GM18951 (cell line): ENCODE measurements around the gene ZNF608.

Experiments
- POLR2A ChIP-seq: IDR thresholded peaks from 4 replicates; pipeline ENCODE4 v1.6.1; 2011; ENCODE audit warnings: mild to moderate bottlenecking; ENCODE audit not compliant: insufficient read length, insufficient read depth; ENCODE audit errors: extremely low read depth
- in situ Hi-C: fragments of 300-500 bp; cut with MboI; formaldehyde crosslinking; loops from one replicate; pipeline ENCODE4 v1.12.0; 2022; ENCODE audit warnings: low sequenced_read_pairs, mixed read lengths, inconsistent platforms; ENCODE audit not compliant: unreplicated experiment

ZNF608 gene

DNA sequence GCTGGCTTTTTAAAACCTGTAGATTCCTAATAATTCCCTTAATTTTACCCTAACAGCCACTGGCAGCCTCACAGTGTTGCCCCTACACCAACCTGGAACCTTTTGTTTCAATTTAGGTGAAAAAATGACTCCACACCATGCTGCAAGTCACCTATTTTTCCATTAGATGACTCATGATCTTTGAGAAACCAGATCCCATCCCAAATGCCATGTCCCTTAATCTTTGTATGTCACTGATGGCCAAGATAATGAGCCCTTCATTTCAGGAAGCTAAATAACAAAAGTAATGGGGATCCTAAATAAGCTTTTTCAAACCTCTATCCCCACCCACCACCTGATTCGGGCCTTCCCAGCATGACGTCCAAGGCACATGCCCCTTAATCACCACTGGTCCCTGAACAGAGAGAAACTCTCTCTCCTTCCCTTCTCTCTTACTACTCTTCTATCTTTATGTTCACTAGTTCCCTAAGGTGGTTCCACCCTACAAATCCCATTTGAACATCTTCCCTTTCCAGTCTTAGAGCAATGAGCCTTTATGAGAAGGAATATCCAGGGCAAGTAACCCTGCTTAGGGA, 33.6 kb downstream of the ZNF608 start:
- no peak for TF ChIP-seq POLR2A
- in situ Hi-C loops: no loop called here

DNA sequence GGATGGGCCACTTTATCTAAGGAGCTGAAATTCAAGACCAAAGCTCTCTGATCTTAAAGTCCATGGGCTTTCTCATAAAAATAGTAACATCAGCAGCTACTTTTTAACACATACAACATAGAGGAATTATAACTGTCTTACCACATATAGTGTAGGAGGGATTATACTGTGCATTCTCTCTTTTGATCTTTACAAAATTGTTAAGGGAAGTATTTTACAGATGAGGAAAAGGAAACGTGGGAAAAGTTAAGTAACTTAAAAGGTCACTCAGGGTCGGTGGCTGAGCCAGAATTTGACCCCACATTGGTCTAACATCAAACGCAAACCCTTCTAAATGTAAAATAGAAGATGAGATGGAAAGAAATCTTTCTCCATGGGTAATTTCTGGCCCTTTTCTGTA, 38.4 kb downstream of the ZNF608 start:
- in situ Hi-C loops: no loop called here

GRCh38 chr5:124707520-124707919, 38.9 kb downstream of the ZNF608 start:
- in situ Hi-C loops: no loop called here
- TF ChIP-seq POLR2A: no peak

More for the DNA sequence above, 38.4 kb downstream of the ZNF608 start:
- no peak for TF ChIP-seq POLR2A

GRCh38 chr5:124706729-124707361, 39.6 kb downstream of the ZNF608 start:
- in situ Hi-C loops: no loop called here
- TF ChIP-seq POLR2A: no peak

DNA sequence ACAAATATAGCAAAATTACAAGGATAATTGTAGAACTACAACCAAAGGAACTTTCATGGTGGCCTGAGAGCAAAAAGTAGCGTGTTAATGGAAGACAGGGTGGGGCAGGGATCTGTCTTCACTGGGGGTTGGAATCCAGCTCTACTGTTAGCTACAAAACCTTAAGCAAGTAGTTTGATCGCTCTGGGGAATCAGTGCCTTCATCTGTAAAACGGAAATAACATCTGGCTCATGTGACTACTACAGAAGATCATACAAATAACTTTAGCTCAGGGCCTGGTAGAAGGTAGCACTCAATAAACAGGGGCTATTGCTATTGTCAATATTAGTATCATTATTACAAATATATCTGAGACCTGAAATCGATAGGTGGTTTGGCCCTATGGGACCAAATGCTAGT, 40.4 kb downstream of the ZNF608 start:
- in situ Hi-C loops: no loop called here
- TF ChIP-seq POLR2A: no peak

DNA sequence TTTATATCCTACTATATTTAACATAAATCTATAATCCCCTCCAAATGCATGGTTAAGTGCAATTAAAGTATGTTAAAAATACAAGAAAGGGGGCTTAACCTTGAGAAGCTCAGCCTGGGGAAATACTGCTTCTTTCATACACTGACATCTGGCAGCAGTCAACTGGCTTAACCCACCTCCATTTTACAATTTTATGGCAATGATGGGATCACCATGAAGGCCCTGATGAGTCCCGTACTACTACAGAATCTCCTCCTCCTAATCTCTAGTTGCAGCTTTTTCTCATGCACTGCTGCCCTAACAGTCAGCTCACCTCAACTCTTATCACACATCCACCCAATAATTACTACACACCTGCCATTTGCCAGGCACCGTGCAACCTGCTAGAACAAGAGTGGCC, 40.9 kb downstream of the ZNF608 start:
- in situ Hi-C loops: no loop called here

DNA sequence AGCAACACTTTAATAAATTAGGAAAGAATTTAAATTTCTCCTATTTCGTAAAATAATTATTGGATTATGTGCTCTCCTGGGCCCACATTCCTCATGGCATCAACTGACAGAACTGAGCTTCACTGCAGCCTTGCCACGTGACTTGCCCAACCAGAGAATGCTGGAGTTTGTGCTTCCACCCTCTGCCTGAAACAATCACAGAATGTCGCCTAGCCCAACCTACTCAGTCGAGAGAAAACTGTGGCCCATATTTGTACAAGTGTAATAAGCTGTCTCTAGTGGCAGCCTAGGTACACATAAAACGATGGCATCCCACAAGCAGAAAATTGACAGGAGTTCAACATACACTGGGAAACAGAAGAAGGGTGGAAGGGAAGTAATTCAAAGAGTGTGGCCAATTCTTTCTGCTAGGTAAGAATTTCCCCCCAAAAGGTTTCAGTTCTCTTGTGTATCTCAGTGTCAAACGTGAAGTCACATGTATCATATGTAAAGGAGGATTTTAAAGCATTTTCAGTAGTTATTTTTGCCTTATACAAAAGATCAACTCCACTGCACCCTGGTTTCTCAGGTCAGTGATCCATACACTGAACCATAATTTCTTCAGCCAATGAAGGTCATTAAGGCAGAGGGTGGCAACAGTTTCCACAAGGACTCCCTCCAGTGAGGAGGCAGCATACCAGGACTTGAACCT, 41.7 kb downstream of the ZNF608 start:
- TF ChIP-seq POLR2A: no peak
- in situ Hi-C loops: no loop called here

More for the DNA sequence above, 40.9 kb downstream of the ZNF608 start:
- no peak for TF ChIP-seq POLR2A

DNA sequence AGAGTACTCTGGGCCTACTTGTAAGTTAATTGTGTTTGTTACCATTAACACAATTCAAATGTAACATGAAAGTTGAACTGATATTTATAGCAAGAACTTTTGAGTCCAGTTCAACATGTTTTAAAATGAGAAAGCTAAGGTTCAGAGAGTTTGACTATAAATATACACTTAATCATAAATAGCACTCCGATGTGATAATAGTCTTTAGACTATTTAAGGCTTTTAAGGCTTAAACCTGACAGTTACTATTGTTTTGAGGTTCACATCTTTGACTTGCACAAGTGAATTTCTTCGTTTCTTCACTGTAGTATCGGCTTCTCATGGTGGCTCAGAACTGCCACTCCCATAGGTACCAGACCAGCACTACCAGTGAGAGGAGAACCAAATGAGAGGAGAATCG, 42.4 kb downstream of the ZNF608 start:
- no peak for TF ChIP-seq POLR2A
- in situ Hi-C loops: no loop called here

DNA sequence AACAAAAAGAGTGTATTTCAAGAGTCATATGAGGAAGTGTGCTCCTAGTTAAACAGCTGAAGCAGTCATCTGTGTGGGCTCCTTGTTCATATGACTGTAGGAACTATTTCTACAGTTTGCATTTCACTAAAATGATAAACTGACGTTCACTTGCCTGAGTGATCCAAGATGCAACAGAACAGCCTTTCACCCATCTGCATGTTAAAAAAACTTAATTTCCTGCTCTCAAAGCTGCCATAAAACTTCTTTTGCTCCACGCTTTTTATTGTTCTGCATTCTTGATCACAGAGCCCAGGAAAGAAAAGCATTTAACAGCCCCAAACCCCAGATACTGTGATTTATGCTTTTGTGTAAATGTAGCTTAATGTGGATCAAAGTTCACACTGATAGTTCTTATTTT, 43.9 kb downstream of the ZNF608 start:
- TF ChIP-seq POLR2A: no peak
- in situ Hi-C loops: no loop called here

- TF ChIP-seq POLR2A: no peak
- in situ Hi-C loops: no loop called here
Observed at GRCh38 chr5:124701873-124702425, 44.5 kb downstream of the ZNF608 start.

DNA sequence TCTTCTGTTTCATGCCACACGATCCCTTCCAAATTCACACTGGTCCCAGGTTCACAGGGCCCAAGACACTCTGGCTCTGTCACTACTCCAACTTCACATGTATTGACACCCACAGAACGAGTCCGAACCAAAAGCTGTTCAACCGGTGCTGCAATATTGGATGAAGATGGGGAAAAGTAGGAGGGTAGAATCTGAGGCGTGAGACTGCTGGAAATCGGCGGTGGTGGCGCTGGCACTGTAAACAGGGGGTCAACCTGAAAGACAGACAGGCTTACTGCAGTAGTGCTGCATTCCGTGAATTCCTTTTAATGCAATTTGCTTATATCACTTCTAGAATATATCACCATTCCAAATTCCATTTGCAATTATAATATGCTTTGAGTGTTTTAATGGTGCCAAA, 45.4 kb downstream of the ZNF608 start:
- TF ChIP-seq POLR2A: no peak
- in situ Hi-C loops: no loop called here

GRCh38 chr5:124700333-124700732, 46.1 kb downstream of the ZNF608 start:
- no peak for TF ChIP-seq POLR2A
- in situ Hi-C loops: no loop called here

DNA sequence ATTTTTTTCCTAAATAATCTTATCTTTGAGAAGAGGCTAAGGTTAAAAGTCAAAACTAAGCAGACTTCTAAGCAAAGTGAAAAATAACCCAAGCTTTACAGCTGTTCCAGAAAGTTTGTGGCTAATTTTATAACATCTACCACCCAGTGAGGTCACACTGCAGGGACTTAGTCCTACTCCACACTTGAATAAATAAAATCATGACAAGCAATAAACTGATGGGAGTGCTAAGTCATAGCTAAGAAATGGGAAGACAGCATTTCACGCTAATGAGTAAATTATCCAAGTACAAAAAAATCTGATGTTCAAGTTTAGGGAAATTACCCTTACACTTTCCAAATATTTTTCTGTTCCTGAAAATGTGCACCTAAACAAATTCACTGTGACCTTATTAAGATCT, 47.7 kb downstream of the ZNF608 start:
- TF ChIP-seq POLR2A: no peak
- in situ Hi-C loops: no loop called here
